ENCODE measurements around the gene ZBTB20. TPM values are rescaled to one million over a fixed set of nuclear protein-coding genes. Genes with fewer than 3 reads are reported as not detected.

The ZBTB20 gene
- total RNA-seq, 1 donor from 2014 or later = 3.9 TPM

DNA sequence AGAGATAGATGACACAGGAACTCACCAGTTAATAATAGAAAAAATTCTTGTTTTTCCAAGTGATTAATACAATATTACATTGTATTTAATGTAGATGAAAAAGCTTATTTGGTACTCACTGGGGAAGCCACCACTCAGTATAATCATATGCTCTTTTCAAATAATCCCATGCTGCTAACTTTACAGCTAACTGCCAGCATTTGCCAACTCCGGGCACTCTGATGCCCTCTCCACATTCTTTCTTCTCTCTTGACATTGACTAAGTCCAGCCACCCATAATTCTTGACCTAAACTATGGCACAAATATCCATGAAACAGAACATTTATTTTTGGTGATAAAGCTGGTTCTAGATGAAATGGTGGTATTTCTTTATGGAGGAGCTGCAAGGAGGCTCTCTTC is 384.9 kb downstream of the ZBTB20 start:
- DNase-seq (ENCODE audit: low read depth) (no peak), FAIRE-seq (no peak)
- Histone ChIP-seq H3K4me3 (ENCODE audit: low read depth, low read length) (no peak overlapping the region), H3K36me3 (ENCODE audit: control insufficient read depth, insufficient read depth, low read length) (no peaks in the 10 kb centered on the region), H3K27me3 (ENCODE audit: control insufficient read depth, insufficient read depth, low read length) (no peaks in the 10 kb centered on the region)
- no peak for TF ChIP-seq CTCF (IDR thresholded peaks at IDR 0.05; ENCODE audit: insufficient read depth, low read length, severe bottlenecking)

GRCh38 chr3:114760679-114761078 is 386.4 kb downstream of the ZBTB20 start:
- Histone ChIP-seq H3K27me3 (ENCODE audit: control insufficient read depth, insufficient read depth, low read length) (no peaks in the 10 kb centered on the region), H3K36me3 (ENCODE audit: control insufficient read depth, insufficient read depth, low read length) (no peaks in the 10 kb centered on the region), H3K4me3 (ENCODE audit: low read depth, low read length) (no peak overlapping the region)
- TF ChIP-seq CTCF (IDR thresholded peaks at IDR 0.05; ENCODE audit: insufficient read depth, low read length, severe bottlenecking) = no peak
- FAIRE-seq (no peak), DNase-seq (ENCODE audit: low read depth) (no peak)

DNA sequence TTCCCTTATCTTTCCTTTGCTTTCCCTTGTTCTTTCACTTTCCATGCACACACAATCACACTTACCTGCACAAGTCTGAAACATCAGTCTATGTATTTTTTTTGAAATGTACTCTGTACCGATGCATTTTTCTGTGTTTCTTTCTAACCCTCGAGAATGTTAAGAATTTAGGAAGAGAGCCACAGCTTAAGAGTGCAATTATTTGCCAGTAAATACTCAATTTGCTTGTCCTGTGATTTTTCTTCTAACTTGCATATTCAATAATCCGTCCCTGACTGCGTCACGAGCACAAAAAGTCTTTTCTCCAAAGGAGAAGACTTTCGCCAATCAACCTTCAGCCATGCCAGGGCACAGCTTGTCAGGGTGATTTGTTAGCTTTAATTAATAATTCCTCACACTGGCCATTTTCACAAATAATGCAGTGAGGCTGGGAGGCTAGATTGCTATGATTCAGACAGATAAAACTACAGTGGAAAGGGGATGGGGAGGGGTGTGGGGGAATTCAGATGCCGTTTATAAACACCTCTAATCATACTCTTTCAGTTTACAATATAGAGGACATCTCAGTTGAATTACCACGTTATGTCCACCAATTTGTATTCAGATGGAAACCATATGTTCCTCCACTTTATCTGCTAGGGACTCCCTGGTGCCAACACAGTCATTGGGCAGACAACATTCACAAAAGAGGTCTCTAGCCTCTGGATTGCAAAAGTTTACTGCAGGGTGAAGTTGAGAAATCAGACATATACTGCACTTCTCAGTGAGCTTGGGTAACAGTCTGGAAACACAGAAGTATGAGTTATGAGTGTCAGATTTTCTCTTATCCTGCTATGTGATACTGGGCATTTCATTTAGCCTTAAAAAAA is 388.0 kb downstream of the ZBTB20 start:
- DNase-seq (ENCODE audit: low read depth) (peak; percentile 46), FAIRE-seq (no peak)
- Histone ChIP-seq H3K4me3 (ENCODE audit: low read depth, low read length) (no peak overlapping the region), H3K36me3 (ENCODE audit: control insufficient read depth, insufficient read depth, low read length) (no peaks in the 10 kb centered on the region), H3K27me3 (ENCODE audit: control insufficient read depth, insufficient read depth, low read length) (no peaks in the 10 kb centered on the region)
- TF ChIP-seq CTCF (IDR thresholded peaks at IDR 0.05; ENCODE audit: insufficient read depth, low read length, severe bottlenecking) = no peak

DNA sequence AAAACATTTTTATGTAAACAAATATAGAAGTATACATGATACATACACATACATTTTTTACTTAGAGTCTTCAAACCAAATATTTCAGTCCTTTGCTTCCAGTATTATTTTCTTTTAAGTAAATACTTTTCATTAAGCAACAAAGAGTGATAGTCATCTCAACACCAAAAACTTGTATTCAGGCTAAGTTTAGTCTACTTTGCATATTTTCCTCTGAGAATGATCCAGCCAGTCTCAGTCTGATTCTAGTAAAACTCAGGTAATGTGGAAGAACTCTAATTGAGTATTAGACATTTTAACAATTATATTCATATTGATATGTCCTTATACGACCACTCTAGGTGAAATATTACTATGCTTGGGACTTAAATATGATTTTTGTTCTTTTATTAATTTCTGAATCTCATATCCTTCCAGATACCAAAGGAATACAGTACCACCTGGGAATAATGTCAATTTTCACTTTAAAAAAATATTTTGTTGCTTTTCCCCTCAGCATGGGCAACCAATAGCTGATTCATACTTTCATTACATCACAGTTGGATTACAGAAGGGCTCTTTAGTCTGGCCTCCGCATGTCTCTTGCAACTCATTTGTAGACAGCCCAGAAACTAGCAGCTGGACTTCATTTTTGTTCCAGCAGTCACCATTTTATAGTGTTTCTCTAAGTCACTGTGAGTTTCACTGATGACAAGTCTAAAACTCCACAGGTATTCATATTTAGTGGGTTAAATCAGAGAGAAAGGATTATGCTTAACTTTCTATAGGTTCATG is 390.4 kb downstream of the ZBTB20 start:
- H3K36me3 ChIP-seq (ENCODE audit: control insufficient read depth, insufficient read depth, low read length) = no peaks in the 10 kb centered on the region
- no peaks in the 10 kb centered on the region for H3K27me3 ChIP-seq (ENCODE audit: control insufficient read depth, insufficient read depth, low read length)
- peak; percentile 57 for DNase-seq (ENCODE audit: low read depth)
- no peak for TF ChIP-seq CTCF (IDR thresholded peaks at IDR 0.05; ENCODE audit: insufficient read depth, low read length, severe bottlenecking)
- no peak overlapping the region for H3K4me3 ChIP-seq (ENCODE audit: low read depth, low read length)
- no peak for FAIRE-seq

DNA sequence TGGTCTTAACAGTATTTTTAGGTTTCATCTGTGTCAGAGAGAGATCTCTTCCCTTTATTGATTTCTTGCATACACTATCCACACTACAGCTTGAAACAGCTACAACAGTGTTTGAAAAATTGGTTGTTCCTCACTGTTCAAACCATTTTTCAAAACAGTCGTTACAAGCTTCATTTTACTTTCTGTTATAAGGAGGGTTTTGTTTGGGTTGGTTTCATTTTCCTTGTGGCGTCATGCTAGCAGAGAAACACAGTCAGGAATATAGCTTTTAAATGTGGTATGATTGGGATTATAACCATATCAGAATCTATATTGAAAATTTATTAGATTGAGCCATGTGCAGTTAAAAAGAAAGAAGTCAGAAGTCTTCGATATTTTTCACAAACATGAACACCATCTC is 400.6 kb downstream of the ZBTB20 start:
- H3K4me3 ChIP-seq (ENCODE audit: low read depth, low read length) = no peak overlapping the region
- no peaks in the 10 kb centered on the region for H3K27me3 ChIP-seq (ENCODE audit: control insufficient read depth, insufficient read depth, low read length)
- TF ChIP-seq CTCF (IDR thresholded peaks at IDR 0.05; ENCODE audit: insufficient read depth, low read length, severe bottlenecking) = no peak
- no peaks in the 10 kb centered on the region for H3K36me3 ChIP-seq (ENCODE audit: control insufficient read depth, insufficient read depth, low read length)
- FAIRE-seq (no peak), DNase-seq (ENCODE audit: low read depth) (no peak)
